NCI-H146 (cell line): Measurements from ENCODE around the gene HOXC4.

Experiments used
- DNase-seq: peaks from one replicate; lab custom pipeline; 2025; lab: John Stamatoyannopoulos, UW

Gene HOXC4

DNA sequence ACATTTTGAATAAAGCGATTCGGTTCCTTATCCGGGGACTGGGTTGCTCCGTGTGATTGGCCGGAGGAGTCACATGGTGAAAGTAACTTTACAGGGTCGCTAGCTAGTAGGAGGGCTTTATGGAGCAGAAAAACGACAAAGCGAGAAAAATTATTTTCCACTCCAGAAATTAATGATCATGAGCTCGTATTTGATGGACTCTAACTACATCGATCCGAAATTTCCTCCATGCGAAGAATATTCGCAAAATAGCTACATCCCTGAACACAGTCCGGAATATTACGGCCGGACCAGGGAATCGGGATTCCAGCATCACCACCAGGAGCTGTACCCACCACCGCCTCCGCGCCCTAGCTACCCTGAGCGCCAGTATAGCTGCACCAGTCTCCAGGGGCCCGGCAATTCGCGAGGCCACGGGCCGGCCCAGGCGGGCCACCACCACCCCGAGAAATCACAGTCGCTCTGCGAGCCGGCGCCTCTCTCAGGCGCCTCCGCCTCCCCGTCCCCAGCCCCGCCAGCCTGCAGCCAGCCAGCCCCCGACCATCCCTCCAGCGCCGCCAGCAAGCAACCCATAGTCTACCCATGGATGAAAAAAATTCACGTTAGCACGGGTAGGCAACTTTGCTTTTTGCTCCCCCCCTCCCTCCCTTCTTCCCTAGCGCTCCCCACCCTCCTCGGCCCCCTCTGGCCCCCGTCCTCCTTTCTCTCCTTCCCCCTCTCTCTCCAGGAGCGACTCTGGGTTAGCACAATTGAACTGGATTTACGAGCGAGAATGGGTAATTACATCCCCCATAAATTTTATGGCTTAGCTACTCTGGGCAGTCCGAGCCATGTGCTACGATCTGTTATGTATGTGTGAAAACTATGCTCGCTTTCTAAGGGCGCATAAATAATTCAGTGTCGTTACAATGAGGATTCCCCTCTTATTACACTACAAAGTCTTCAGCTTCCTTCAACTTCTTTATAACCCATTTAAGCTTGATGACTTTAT, at the start of gene HOXC4:
Gene HOXC4 (plus strand): TSS at position 85 of the 991 bp plus-strand sequence. CDS start 88 bp downstream, at position 173.
- DNase-seq: no peak

DNA sequence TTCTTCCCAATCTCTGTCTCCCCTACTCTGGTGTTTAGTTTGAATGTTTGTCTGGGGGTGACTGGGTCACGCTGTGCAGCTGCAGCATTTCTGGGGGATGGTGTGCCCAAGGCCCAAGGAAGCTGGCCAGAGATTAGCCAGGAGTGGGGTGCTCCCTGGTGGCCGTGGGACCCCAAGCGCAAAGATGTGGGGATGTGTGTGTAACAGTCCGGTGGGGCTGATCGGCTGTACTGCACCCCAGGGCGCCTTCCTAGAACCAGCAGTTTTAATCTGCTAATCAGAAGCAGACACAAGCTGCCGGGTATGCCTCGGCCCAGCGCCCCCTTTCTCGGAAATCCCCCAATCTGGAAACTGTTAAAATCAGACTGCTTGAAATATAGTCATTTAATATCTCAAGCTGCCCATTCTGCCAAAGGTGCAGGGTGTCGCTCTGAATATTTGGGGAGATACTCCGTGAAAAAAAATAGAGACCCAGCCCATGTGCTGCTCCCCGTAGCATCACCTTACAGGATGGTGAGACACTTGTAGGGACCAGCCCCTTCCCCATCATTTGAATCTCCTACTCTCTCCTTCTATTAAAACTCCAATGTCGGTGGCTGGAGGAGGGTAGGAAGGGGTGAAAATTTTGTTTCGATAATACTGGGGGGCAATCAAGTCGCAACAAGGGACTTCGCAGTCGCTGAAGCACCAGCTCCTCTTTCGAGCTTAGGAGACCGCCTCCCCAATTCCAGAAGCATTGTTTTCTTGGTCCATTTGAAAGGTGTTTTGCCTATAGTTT, 49.4 kb upstream of the HOXC4 start:
- DNase-seq: no peak

DNA sequence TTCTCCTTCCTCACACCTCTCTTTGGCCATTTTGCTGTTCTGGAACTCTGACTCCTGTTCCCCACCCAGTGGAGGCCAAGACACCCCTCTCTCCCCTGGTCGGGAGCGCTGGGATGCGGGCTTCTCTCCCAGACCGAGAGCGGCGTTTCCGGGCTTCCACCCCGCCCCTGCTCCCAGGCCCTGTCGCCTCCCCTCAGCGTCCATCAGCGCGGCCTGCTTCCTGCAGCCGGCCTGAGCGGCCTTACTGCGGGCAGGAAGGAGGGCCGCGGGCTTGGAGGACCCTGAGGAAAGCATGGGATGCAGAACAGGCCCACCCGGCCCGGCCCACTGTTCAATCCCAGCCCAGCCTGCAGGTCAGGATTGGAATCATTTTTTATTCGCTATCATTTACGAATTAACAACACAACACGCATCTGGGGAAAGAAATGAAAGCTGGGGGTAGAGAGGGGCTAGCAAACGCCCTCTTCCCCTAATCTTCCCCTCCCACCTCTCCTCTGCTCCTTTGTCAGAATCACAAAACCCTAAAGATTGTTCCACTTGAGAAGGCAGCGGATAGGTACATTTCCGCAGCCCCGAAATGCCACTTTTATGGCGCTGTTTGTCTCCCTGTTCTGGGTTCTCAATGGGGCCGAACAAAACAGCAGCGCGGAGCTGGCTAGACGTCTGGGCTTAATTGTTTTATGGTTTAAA, 48.6 kb upstream of the HOXC4 start:
- DNase-seq: peak; percentile 9

DNA sequence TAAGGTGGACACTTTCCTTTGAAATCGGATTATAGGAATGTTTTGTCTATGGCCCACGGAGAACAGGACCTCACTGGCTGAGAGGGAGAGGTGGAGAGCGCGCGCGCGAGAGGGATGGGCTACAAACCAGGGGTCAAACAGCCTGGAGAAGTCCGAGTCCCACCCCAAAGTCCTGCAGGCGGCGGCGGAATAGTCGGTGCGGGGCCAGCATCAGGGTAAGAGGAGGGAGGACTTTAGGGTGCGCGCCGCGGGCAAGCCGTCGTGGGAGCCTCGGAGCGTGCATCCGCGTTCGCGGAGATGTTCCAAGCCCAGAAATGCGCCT, 48.1 kb upstream of the HOXC4 start:
- DNase-seq: no peak

DNA sequence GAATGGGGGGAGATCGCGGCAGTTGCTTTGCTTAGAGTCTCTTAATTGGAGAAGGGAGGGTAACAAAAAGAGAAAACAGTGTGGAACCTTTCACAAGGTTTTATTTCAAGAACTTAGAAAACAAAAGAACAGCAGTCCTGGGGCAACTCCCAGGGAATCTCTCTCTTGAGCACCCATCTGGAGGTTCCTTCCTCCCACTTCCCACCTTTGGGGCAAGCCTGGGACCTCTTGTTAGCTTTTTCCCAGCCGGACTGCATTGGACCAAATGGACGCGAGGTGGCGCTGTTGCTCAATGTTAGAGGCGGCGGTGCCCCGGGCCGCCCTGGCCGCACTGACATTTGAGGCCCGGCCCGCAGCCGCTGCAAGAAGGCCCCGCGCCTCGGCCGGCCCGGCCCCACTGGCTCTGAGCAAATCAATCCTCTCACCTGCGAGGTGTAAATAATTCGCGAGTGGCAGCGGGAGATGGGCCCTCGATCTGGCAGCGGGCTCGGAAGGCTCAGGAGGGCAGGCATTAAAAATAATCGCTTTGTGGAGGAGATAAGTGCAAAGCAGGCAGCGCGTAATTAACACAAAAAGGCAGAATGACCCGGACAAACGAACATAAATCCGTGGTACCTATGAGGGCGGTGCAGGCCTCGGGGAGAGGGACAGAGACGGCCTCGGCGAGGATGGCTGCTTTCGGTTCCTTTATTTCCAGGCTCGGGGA, 47.6 kb upstream of the HOXC4 start:
- peak; percentile 65 for DNase-seq

DNA sequence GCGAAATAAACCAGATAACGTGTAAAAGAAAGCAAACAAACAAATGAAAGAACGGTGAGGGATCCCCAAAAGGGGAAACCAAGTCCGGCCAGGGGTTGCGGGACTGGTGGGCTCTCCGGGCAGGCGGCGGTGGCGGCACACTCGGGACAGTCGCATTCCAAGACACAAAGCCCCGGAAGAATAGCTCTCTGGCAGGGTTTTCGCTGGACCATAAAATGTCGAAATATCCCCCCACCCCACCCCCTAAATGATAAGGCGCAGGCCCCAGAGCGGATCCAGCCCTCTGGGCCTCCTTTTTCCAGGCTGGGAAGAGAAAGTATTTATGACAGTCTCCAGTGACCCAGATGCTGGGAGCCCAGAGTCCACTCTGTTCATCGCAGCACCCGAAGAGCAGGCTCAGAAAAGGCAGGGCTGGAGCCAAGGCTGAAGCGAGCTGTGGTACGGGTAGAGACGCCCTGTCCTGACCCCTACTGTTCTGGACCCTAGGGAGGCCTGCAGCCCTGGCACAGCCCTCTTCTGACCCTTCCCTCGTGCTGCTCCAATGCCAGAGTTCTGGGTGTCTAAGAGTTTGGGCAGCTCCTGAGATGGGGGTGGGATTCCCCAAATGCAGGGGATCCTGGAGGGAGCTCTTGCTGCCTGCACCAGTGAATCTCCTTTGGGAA, 46.9 kb upstream of the HOXC4 start:
- DNase-seq: no peak

DNA sequence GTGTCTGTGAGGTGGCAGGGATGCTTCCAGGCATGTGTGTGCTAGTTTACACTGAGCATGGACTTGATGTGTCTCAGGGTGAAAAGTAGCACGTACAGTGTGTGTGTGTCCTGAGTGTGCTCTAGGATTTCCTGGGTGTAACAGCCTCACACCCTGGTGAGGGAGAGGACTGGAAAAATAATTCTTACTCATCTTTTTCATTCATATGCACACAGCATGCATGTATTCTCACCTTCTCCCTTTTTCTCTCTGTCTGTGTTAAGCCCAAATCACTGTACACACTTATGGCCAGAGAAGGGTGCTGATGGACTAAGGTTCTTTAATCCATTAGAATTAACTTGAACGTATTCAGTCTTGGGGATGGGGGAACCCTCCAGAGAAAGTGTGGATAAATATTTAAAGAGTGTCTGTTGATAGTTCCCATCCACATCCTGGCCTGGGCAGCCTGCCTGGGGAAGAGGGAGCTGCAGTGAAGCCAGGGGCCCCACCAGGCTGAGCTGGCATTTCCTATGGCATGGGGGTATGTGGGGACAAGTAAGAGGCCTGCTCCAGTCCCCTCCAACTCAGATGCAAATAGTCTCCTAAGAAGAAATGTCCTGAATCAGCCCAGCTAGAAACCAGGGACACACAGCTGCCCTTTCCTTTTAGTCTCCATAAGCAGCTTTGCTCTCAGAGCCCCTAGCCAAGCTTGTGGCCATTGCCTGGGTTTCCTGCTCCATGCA, 45.9 kb upstream of the HOXC4 start:
- DNase-seq: no peak

DNA sequence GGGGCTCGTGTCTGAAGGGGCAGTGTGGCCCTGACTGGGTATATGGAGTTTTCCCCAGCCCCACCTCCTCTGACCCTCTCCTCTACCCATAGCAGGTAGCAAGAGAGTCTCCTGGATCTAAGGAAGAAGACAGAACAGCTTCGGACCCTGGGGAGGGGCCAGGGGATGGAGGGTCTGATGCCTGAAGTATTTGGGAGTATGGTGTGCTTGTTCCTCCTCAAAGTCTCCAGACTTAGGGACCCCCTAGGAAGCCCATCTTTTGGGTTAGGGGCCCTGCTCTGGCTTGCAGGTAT, 45.4 kb upstream of the HOXC4 start:
- DNase-seq: no peak

DNA sequence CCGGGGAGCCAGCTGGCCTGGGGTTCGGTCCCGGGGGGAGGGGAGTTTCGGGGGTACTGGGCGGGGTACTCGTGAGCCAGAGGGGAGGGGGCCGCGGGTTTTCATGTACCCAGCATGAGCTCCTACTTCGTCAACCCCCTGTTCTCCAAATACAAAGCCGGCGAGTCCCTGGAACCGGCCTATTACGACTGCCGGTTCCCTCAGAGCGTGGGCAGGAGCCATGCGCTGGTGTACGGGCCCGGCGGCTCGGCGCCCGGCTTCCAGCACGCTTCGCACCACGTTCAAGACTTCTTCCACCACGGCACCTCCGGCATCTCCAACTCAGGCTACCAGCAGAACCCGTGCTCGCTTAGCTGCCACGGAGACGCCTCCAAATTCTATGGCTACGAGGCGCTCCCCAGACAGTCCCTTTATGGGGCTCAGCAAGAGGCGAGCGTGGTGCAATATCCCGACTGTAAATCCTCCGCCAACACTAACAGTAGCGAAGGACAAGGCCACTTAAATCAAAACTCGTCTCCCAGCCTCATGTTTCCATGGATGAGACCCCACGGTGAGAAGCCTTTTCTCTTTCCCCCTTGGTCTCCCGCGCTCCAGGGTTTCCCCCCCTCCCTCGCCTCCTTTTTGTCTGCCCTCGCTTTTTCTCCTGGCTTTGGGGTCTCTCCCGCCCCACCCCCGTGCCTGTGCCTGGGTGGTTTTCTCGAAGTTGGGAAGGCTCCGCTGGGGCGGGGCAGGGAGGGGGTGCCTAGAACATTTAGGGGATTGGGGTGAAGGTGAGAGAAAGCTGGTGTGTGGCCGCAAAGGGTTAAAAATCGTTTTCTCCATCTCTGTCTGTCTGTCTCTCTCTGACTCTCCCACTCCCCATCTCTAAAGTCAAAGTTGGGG, 44.2 kb upstream of the HOXC4 start:
- DNase-seq: no peak

DNA sequence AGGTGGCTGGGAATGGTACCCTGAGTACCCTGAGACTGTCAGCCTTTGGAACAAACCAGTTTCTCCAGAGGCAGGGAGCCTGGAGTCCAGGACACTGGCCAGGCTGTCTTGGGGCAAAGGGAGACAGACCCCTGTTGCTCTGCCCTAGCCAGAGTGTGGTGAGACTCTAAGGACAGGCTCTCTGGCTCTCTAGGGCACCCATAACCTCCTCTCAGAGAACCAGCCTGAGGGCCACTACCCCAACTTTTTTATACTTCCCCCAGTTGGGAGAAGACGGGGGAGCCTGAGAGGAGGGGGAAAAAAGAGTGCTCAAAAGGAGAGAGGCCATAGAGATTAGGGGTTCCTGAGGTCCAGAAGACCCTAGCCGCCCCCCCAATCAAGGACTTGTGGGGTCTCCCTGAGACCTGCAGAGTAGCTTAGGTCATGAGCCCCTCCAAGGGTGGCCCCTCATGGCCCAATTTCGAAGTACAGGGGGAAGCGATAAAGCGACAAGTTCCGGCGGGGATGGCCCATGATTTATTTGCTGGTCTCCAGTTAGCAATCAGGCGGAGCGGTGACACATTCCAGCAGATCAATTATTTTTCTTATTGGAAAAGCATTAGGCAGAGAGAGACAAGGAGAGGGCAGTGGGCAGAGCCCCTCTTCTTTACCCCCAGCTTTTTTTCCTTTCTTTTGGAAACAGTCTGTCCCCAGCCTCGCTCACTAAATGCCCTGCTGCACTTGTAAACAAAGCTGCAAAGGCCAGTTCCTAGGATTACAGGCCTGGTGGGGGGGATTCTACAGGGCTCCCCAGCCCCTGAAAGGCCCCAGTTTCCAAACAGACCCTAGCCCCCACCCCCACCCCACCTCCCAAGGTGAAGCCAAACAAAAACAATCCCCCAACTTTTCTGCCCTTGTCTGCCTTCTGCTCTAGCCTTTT, 43.3 kb upstream of the HOXC4 start:
- DNase-seq: no peak

DNA sequence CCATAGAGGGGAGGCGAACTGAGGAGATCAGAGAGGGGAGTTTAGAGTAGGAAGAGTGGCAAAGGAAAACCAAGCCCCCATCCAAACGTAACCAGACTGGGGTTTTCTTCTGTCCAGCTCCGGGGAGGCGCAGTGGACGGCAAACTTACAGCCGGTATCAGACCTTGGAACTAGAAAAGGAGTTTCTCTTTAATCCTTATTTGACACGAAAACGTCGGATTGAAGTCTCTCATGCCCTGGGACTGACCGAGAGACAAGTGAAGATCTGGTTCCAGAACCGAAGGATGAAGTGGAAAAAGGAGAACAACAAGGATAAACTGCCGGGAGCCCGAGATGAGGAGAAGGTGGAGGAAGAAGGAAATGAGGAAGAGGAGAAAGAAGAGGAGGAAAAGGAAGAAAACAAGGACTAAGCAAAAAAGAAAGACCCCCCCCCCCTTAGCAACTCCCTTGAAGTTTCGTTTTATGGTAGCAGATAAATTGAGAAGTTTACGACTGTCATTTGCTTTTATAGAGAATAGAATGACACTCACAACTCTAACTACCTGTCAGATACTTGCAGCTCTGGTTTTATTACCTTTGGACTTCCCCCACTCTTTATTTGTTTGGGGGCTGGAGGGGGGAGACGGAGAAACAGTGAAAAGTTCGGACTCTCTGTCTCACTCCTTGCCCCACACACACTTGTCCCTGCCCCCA, 42.5 kb upstream of the HOXC4 start:
- DNase-seq: no peak

DNA sequence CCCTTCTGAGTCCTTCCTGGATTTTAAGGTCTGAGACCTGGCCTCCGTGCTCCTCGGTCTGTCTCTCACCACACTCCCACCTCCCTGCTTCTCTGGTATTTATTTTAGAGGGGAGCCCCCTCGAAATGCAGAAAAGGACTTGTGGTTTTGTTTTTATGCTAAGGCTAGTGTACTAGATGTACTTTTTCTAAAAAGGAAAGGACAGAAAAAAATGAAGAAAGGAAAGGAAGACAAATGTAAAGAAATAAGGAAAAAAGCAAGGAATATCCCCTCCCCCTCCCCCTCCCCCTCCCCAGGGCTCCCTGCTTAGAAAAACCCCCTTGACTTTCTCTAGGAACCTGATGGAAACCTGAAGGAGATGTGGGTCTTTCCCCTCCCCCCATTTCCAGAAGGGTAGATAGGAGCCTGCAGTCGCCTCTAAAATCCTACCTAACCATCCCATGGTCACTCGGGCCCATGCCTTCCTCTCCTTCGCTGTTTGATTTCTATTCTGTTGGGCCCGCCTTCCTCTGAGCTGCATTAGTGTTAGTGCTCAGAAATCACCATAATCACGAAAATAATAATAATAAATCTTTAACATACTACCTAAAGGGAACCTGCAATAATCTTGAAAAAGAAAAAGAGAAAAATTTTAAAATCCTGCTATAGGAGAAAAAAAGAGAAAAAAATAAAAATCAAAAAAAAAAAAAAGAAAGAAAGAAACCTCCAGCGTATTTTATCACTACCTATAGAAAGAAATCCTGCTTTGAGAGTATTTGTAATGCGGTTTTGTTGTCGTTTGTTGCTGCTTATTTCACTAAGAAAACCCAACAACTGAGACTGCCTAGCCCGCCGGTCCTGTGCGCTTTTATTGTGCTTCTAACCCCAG, 41.7 kb upstream of the HOXC4 start:
- DNase-seq: no peak

DNA sequence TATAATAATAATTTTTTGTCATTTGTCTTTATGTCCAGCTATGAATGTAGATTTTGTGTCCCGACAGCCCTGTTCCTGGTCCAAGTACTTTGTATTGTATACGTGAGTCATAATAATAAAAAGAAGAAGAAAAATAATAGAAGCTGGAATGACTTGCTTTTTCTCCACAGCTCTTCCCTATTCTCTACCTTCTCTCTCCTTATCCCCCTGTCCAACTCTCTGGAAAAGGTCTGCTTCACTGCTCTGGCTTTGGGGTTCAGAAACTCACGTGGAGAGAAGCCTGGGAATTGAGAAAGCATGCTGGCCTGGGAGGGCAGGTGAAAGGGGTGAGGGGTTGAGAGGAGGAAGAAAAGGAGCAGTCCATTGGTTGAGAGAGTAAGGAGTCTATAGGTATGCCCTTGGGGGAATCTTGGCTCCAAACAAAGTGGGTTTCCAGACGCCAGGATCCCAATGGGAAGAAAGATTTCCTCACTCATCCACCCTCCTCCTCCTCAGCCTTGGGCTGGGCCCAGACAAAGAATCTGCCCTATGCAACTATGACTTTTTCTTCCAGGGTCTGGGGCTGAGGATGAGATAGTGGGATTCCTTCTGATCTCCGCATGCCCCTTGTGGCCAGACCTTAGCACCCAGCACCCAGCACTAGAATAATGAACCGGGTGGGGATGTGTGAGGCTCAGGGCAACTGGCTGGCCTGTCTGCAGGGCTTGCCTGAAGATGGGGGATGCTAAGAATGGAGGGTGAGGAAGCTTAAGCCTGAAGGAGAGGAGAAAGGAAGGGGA, 40.8 kb upstream of the HOXC4 start:
- DNase-seq: no peak

DNA sequence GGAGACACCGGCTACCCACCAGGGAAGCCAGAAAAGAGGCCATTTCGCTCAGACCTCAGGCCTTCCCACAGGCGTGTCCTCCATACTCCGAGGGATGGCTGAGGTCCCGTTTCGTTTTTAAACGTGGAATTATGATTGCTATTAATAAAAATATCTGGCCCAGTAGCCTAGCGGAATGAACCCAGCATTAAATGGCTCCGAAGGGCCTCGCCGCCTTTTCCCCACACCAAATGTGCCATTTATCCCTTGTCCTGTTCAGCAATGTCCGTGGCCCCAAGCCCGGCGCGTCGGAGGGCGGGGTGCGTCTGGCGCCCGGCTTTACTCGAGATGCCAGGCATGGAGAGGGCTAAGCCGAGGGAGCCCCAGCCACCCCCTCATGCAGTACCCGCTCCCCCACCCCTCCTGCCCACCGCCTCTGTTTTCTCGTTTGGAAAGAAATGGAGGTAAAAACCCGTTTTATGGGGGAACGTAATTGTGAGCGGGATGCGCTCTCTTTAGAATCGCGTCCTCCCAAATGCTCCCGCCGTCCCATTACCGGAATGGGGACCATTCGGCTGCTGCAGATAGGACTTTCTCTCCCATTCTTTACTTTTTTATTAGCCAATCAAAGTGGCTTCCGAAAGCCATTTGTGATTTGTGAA, 39.1 kb upstream of the HOXC4 start:
- no peak for DNase-seq

DNA sequence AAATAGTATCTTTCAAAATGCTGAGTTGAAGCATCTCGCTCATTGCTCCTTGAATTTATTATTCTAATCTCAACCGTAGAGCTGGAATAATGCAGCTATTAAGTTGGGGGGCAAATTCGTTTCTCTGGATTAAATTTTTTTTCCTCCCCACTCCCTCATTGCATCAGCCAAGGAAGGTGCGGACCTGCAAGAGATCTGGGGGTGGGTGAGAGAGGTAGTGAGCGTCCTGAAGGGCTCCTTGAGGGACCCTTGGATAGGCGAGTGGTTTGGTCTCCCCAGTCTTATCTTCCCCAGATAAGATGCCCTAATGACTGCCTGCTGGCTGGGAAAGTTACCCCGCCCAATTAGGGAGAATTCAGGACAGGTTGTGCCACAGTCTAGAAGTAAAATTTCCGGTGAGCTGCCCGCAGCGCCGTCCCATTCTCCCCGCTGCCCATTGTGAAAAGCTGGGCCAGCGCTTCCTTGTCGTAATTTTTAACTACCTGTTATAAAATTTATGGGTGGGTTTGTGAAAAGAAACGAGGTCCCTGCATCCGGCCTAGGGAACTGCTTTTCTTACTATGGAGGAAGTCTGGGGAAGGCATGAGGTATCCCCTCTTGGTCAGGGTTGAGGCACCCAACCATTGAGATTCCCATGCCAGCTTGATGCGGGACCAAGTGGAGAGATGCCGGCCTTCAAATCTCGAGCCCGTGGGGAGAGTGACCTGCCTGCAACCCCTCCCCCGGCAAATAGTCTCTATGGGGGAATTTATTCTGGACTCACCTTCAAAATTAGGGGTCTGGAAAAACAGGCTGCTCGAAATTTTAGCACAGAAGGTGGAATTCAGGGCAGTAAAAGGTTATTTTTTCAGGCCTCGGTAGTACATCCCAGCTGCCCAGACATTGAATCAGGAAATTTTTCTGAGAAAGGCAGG, 38.4 kb upstream of the HOXC4 start:
- no peak for DNase-seq
